HEK293 (cell line): Measurements from ENCODE around the gene ZBTB26.

ENCODE experiments used
- GLIS2 ChIP-seq: fragments of 450-650 bp; formaldehyde crosslinking; IDR thresholded peaks from 2 replicates; pipeline ENCODE4 v1.5.1; 2016; ENCODE audit warnings: missing biosample characterization, missing genetic modification characterization
- IKZF3 ChIP-seq: fragments of 450-650 bp; IDR thresholded peaks from 2 replicates; pipeline ENCODE4 v1.5.0; 2018; ENCODE audit warnings: missing biosample characterization, mild to moderate bottlenecking, missing genetic modification characterization, moderate library complexity
- SCRT1 ChIP-seq: fragments of 450-650 bp; formaldehyde crosslinking; IDR thresholded peaks from 2 replicates; pipeline ENCODE4 v1.5.1; 2016; ENCODE audit warnings: missing biosample characterization, missing genetic modification characterization, borderline replicate concordance
- ZNF132 ChIP-seq: fragments of 450-650 bp; formaldehyde crosslinking; IDR thresholded peaks from 2 replicates; pipeline ENCODE4 v1.5.1; 2017; ENCODE audit warnings: missing biosample characterization, missing genetic modification characterization, borderline replicate concordance
- ZNF16 ChIP-seq: fragments of 450-650 bp; formaldehyde crosslinking; IDR thresholded peaks from 2 replicates; pipeline ENCODE4 v1.5.1; 2016; ENCODE audit warnings: low read depth, missing biosample characterization, missing genetic modification characterization
- ZNF169 ChIP-seq: fragments of 450-650 bp; formaldehyde crosslinking; IDR thresholded peaks from 2 replicates; pipeline ENCODE4 v1.5.1; 2016; ENCODE audit warnings: missing biosample characterization, missing genetic modification characterization
- ZNF174 ChIP-seq: fragments of 450-650 bp; formaldehyde crosslinking; IDR thresholded peaks from 2 replicates; pipeline ENCODE4 v1.5.0; 2017; ENCODE audit warnings: missing biosample characterization, mild to moderate bottlenecking, missing genetic modification characterization
- ZNF19 ChIP-seq: fragments of 450-650 bp; formaldehyde crosslinking; IDR thresholded peaks from 2 replicates; pipeline ENCODE4; 2016; ENCODE audit warnings: missing biosample characterization, missing genetic modification characterization, low read depth
- ZNF202 ChIP-seq: fragments of 450-650 bp; formaldehyde crosslinking; IDR thresholded peaks from 2 replicates; pipeline ENCODE4 v1.5.1; 2016; ENCODE audit warnings: missing biosample characterization, missing genetic modification characterization, borderline replicate concordance
- ZNF214 ChIP-seq: fragments of 450-650 bp; formaldehyde crosslinking; IDR thresholded peaks from 2 replicates; pipeline ENCODE4 v1.5.1; 2017; ENCODE audit warnings: missing biosample characterization, mild to moderate bottlenecking, missing genetic modification characterization, borderline replicate concordance
- ZNF266 ChIP-seq: fragments of 450-650 bp; formaldehyde crosslinking; IDR thresholded peaks from 2 replicates; pipeline ENCODE4 v1.5.1; 2016; ENCODE audit warnings: missing biosample characterization, missing genetic modification characterization, low read depth
- ZNF350 ChIP-seq: fragments of 450-650 bp; formaldehyde crosslinking; IDR thresholded peaks from 2 replicates; pipeline ENCODE4 v1.5.0; 2017; ENCODE audit warnings: missing biosample characterization, mild to moderate bottlenecking, missing genetic modification characterization
- ZNF37A ChIP-seq: fragments of 450-650 bp; IDR thresholded peaks from 2 replicates; pipeline ENCODE4 v1.5.1; 2018; ENCODE audit warnings: missing biosample characterization, missing genetic modification characterization
- ZNF416 ChIP-seq: fragments of 450-650 bp; formaldehyde crosslinking; IDR thresholded peaks from 2 replicates; pipeline ENCODE4 v1.5.1; 2016; ENCODE audit warnings: missing biosample characterization, missing genetic modification characterization
- ZNF423 ChIP-seq: fragments of 450-650 bp; formaldehyde crosslinking; IDR thresholded peaks from 2 replicates; pipeline ENCODE4 v1.5.1; 2016; ENCODE audit warnings: missing biosample characterization, missing genetic modification characterization
- ZNF560 ChIP-seq: fragments of 450-650 bp; formaldehyde crosslinking; IDR thresholded peaks from 2 replicates; pipeline ENCODE4 v1.5.1; 2017; ENCODE audit warnings: missing biosample characterization, missing genetic modification characterization, borderline replicate concordance
- ZNF561 ChIP-seq: fragments of 450-650 bp; IDR thresholded peaks from 2 replicates; pipeline ENCODE4 v1.5.1; 2018; ENCODE audit warnings: missing biosample characterization, missing genetic modification characterization, borderline replicate concordance
- ZNF623 ChIP-seq: fragments of 450-650 bp; formaldehyde crosslinking; IDR thresholded peaks from 2 replicates; pipeline ENCODE4 v1.5.1; 2016; ENCODE audit warnings: missing biosample characterization, missing genetic modification characterization
- ZNF654 ChIP-seq: fragments of 450-650 bp; formaldehyde crosslinking; IDR thresholded peaks from 2 replicates; pipeline ENCODE4 v1.5.1; 2016; ENCODE audit warnings: low read depth, missing biosample characterization, missing genetic modification characterization
- ZNF701 ChIP-seq: fragments of 450-650 bp; formaldehyde crosslinking; IDR thresholded peaks from 2 replicates; pipeline ENCODE4 v1.5.1; 2016; ENCODE audit warnings: missing biosample characterization, missing genetic modification characterization
- ZNF747 ChIP-seq: fragments of 450-650 bp; formaldehyde crosslinking; IDR thresholded peaks from 2 replicates; pipeline ENCODE4 v1.5.1; 2016; ENCODE audit warnings: missing biosample characterization, missing genetic modification characterization
- TF ChIP-seq, protein P1 (sequence below): fragments of 450-650 bp; formaldehyde crosslinking; IDR thresholded peaks from 2 replicates; pipeline ENCODE4 v1.5.1; 2017; ENCODE audit warnings: missing biosample characterization, missing genetic modification characterization
- TF ChIP-seq, protein P2 (sequence below): fragments of 450-650 bp; IDR thresholded peaks from 2 replicates; pipeline ENCODE4 v1.5.1; 2018; ENCODE audit warnings: missing biosample characterization, missing genetic modification characterization
- TF ChIP-seq, protein P3 (sequence below): fragments of 450-650 bp; IDR thresholded peaks from 2 replicates; pipeline ENCODE4 v1.5.1; 2018; ENCODE audit warnings: missing biosample characterization, mild to moderate bottlenecking, missing genetic modification characterization
- TF ChIP-seq, protein P4 (sequence below): fragments of 450-650 bp; formaldehyde crosslinking; IDR thresholded peaks from 2 replicates; pipeline ENCODE4 v1.5.1; 2016; ENCODE audit warnings: missing biosample characterization, missing genetic modification characterization
- TF ChIP-seq, protein P5 (sequence below): fragments of 450-650 bp; formaldehyde crosslinking; IDR thresholded peaks from 2 replicates; pipeline ENCODE4 v1.5.1; 2016; ENCODE audit warnings: missing biosample characterization, missing genetic modification characterization, borderline replicate concordance

The ZBTB26 gene

DNA sequence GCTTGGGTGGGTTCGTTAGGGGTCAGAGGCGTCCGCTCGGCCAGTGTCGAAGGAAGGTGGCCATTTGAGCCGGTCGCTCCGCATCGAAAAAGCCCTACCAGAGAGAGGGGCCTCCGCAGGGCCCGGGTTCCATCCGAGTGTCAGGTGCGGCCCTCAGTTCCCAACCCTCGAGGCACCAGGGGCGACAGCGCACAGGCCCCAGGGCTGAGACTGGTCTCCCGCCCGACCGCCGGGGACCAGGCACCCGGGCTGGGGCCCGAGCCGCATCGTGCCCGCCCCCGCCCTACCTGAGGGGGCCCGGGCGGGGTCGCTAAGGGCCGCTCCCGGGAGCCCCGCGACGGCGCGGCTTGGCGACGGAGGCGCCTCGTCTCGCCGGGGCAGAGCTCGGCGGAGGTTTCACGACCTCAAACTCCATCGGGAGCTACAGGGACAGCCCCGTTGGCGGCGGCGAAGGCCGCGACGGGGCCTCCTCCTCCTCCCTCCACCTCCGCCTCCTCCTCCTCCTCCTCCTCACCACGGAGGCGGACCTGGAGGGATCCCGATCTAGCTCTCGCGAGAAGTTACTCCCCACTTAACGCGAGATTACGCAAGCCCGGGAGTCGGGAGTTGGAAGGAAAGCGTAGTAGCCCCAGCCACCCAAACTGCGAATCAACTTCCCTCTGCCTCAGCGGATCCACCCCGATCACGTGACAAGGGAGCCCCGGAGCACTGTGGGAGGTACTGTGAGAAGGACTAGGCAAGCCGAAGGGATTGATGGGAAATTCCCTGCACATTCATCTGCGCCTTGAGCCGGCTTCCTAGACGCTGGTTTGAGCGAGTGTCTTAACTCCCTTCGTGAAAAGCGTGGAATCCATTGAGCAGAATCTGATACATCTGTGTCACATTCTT is 26.2 kb downstream of the ZBTB26 start, which contains the start of gene RC3H2 (continued):
- TF ChIP-seq ZNF174 (tag by site-specific recombination) (no peak), ZNF561 (tag by site-specific recombination) (peak; percentile 62; the same call in 1 of the 2 replicates), ZNF266 (tag by site-specific recombination) (no peak), ZNF747 (tag by site-specific recombination) (no peak), ZNF701 (tag by site-specific recombination) (no peak), SCRT1 (tag by site-specific recombination) (no peak), GLIS2 (tag by site-specific recombination) (no peak; the same call in 1 of the 2 replicates), ZNF16 (tag by site-specific recombination) (no peak), ZNF350 (tag by site-specific recombination) (no peak), ZNF132 (tag by site-specific recombination) (no peak), ZNF37A (no peak), ZNF416 (tag by site-specific recombination) (no peak), ZNF560 (tag by site-specific recombination) (no peak), ZNF202 (tag by site-specific recombination) (no peak), ZNF19 (tag by site-specific recombination) (no peak), ZNF423 (tag by site-specific recombination) (no peak), ZNF214 (tag by site-specific recombination) (no peak), ZNF623 (no peak), IKZF3 (tag by site-specific recombination) (peak; percentile 46; the same call in 1 of the 2 replicates), ZNF169 (no peak), ZNF654 (no peak)
- TF ChIP-seq, protein P1, sequence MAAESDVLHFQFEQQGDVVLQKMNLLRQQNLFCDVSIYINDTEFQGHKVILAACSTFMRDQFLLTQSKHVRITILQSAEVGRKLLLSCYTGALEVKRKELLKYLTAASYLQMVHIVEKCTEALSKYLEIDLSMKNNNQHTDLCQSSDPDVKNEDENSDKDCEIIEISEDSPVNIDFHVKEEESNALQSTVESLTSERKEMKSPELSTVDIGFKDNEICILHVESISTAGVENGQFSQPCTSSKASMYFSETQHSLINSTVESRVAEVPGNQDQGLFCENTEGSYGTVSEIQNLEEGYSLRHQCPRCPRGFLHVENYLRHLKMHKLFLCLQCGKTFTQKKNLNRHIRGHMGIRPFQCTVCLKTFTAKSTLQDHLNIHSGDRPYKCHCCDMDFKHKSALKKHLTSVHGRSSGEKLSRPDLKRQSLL (tag by site-specific recombination): no peak
- TF ChIP-seq, protein P2, sequence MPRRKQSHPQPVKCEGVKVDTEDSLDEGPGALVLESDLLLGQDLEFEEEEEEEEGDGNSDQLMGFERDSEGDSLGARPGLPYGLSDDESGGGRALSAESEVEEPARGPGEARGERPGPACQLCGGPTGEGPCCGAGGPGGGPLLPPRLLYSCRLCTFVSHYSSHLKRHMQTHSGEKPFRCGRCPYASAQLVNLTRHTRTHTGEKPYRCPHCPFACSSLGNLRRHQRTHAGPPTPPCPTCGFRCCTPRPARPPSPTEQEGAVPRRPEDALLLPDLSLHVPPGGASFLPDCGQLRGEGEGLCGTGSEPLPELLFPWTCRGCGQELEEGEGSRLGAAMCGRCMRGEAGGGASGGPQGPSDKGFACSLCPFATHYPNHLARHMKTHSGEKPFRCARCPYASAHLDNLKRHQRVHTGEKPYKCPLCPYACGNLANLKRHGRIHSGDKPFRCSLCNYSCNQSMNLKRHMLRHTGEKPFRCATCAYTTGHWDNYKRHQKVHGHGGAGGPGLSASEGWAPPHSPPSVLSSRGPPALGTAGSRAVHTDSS: peak; percentile 97
- TF ChIP-seq, protein P3, sequence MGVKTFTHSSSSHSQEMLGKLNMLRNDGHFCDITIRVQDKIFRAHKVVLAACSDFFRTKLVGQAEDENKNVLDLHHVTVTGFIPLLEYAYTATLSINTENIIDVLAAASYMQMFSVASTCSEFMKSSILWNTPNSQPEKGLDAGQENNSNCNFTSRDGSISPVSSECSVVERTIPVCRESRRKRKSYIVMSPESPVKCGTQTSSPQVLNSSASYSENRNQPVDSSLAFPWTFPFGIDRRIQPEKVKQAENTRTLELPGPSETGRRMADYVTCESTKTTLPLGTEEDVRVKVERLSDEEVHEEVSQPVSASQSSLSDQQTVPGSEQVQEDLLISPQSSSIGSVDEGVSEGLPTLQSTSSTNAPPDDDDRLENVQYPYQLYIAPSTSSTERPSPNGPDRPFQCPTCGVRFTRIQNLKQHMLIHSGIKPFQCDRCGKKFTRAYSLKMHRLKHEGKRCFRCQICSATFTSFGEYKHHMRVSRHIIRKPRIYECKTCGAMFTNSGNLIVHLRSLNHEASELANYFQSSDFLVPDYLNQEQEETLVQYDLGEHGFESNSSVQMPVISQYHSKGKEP: no peak
- TF ChIP-seq, protein P4, sequence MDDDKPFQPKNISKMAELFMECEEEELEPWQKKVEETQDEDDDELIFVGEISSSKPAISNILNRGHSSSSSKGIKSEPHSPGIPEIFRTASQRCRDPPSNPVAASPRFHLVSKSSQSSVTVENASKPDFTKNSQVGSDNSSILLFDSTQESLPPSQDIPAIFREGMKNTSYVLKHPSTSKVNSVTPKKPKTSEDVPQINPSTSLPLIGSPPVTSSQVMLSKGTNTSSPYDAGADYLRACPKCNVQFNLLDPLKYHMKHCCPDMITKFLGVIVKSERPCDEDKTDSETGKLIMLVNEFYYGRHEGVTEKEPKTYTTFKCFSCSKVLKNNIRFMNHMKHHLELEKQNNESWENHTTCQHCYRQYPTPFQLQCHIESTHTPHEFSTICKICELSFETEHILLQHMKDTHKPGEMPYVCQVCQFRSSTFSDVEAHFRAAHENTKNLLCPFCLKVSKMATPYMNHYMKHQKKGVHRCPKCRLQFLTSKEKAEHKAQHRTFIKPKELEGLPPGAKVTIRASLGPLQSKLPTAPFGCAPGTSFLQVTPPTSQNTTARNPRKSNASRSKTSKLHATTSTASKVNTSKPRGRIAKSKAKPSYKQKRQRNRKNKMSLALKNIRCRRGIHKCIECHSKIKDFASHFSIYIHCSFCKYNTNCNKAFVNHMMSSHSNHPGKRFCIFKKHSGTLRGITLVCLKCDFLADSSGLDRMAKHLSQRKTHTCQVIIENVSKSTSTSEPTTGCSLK (tag by site-specific recombination): no peak
- TF ChIP-seq, protein P5, sequence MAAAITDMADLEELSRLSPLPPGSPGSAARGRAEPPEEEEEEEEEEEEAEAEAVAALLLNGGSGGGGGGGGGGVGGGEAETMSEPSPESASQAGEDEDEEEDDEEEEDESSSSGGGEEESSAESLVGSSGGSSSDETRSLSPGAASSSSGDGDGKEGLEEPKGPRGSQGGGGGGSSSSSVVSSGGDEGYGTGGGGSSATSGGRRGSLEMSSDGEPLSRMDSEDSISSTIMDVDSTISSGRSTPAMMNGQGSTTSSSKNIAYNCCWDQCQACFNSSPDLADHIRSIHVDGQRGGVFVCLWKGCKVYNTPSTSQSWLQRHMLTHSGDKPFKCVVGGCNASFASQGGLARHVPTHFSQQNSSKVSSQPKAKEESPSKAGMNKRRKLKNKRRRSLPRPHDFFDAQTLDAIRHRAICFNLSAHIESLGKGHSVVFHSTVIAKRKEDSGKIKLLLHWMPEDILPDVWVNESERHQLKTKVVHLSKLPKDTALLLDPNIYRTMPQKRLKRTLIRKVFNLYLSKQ (tag by site-specific recombination): no peak
